HG03442 (cell line): Measurements from ENCODE around the gene PRDX1.
"Not testable (repeated sequence)": the region's sequence is repeated elsewhere in the genome, so short reads cannot be mapped to it uniquely, and the experiment has no call there.

Source experiments
- ATAC-seq: cut with Tn5 transposase; IDR thresholded peaks from one replicate; pipeline ENCODE4 v1.9.1; 2021; ENCODE audit warnings: mild to moderate bottlenecking, moderate library complexity; ENCODE audit not compliant: unreplicated experiment

Gene PRDX1

GRCh38 chr1:45536886-45537285 is 15.2 kb upstream of the PRDX1 start:
- ATAC-seq, result no peak

DNA sequence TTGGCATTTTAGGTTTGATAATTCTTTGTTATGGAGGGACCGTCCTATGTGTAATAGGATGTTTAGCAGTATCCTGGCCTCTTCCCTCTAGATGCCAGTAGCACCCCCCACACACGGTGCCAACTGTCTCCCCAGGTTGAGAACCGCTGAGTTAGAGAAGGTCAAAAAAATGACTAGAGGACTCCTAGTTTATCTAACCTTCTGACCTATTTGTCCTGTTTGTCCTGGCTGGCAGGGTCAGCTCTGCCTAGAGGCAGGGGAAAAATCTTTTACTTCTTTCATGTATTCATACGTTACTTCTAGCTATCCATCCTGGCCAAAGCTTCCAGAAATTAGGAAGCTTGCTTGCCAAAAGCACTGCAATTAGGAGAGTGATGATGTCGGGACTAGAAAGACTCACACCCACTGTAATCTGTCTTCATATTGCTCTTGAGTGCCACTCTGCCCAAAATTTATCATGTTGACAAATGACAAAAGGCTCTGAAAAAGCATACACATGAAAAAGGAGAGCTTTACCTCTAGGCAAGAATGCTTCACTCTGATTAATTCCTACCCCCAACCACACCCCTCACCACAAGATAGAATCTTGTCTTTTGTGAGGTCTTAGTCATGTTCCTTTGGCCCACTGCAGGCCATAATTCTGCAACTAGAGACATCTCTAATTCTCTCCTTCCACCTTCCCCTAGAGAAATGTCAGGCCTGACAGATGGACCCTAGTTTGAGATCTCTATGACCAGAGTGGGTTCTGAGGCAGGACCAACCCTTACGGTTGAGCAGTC is 14.5 kb upstream of the PRDX1 start:
- ATAC-seq, result no peak

DNA sequence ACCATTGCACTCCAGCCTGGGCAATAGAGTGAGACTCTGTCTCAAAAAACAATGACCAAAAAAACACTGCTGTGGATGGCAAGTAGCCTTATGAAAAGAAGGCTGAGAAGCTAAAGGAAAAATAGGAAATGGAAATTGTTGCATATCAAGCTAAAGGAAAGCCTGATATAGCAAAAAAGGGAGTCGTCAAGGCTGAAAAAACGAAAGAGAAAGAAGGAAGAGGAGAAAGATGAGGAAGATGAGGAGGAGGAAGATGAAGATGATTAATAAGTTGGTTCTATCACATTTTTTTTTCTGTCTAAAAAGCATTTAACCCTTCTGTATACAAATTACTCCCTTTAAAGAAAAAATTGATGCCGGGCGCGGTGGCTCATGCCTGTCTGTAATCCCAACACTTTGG is 10.2 kb upstream of the PRDX1 start:
- ATAC-seq, result no peak

GRCh38 chr1:45530632-45531135 is 9.0 kb upstream of the PRDX1 start:
- ATAC-seq, result no peak

GRCh38 chr1:45526135-45526644 is 4.5 kb upstream of the PRDX1 start:
- ATAC-seq, result no peak

DNA sequence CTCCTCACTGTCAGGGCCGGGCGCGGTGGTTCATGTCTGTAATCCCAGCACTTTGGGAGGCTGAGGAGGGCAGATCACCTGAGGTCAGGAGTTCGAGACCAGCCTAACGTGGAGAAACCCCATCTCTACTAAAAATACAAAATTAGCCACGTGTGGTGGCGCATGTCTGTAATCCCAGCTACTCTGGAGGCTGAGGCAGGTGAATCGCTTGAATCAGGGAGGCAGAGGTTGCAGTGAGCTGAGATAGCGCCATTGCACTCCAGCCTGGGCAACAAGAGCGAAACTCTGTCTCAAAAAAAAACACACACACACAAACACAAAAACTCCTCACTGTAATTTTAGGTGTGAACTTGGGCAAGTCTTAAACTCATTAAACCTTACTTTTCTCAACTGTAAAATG is 2.3 kb upstream of the PRDX1 start:
- not testable (repeated sequence) for ATAC-seq

- not testable (repeated sequence) for ATAC-seq
These were observed 1.8 kb upstream of the PRDX1 start for GRCh38 chr1:45523516-45523915.

GRCh38 chr1:45522324-45523104 is 830 bp upstream of the PRDX1 start:
- no peak for ATAC-seq

GRCh38 chr1:45519774-45520173 is 1.9 kb downstream of the PRDX1 start:
- not testable (repeated sequence) for ATAC-seq

GRCh38 chr1:45518910-45519309 is 2.8 kb downstream of the PRDX1 start:
- no peak for ATAC-seq

DNA sequence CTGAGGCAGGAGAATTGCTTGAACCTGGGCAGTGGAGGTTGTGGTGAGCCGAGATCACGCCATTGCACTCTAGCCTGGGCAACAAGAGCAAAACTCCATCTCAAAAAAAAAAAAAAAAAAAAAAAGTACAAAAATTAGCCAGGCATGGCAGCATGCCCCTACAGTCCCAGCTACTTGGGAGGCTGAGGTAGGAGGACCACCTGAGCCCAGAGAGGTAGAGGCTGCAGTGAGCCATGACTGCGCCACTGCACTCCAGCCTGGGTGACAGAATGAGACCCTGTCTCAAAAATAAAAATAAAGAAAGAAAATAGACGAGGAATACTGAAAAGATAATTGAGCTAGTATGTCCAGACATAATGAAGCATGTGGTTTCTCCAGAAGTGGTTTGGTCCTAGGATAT is 3.3 kb downstream of the PRDX1 start:
- not testable (repeated sequence) for ATAC-seq

GRCh38 chr1:45516465-45516864 is 5.2 kb downstream of the PRDX1 start:
- ATAC-seq, result no peak

DNA sequence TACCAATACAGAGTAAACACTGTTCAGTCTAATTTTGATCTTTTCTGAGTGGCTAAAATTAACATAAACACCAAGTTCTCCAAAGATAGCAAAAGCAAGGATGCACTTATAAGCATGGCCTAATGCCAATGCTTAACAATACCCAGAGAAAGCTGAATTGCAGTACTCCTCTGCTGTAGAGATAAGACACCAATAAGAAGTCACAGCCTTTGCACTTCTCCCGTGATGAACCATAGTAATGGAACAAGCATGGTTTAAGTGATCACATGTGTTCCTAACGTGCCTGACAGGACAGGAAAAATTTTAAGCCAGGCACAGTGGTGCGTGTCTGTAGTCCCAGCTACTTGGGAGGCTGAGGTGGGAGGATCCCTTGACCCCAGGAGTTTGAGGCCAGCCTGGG is 5.6 kb downstream of the PRDX1 start:
- no peak for ATAC-seq

- not testable (repeated sequence) for ATAC-seq
These were observed 8.0 kb downstream of the PRDX1 start for GRCh38 chr1:45513532-45514260.

GRCh38 chr1:45512641-45513054 is 9.0 kb downstream of the PRDX1 start:
- ATAC-seq, result no peak

- ATAC-seq, result no peak
These were observed 10.6 kb downstream of the PRDX1 start for GRCh38 chr1:45510972-45511527.

- no peak for ATAC-seq
These were observed 11.4 kb downstream of the PRDX1 start for GRCh38 chr1:45510036-45510971.

GRCh38 chr1:45508295-45509151 is 13.2 kb downstream of the PRDX1 start:
- no peak for ATAC-seq

- ATAC-seq, result no peak
These were observed 13.8 kb downstream of the PRDX1 start for GRCh38 chr1:45507893-45508292.
